Naive thymus-derived CD8-positive, alpha-beta T cell (primary cell): ENCODE data around the gene TMPRSS11A. TPM values are rescaled to one million over a fixed set of nuclear protein-coding genes. Genes with fewer than 3 reads are reported as not detected.

ENCODE experiments used
- ATAC-seq, 2 donors: fragments of 150-1000 bp; cut with Tn5 transposase in 1 of 2; sonication (Bioruptor Pico), chemical (Tn5 transposase) in 1 of 2; 1 replicate in 1 of 2; 2 replicates in 1 of 2; pipeline ENCODE4 v1.10.0; 2021; ENCODE audit warnings: mild to moderate bottlenecking in 2 of 2, moderate library complexity in 2 of 2
- POLR2A ChIA-PET: fragments of 350-600 bp; sonication (Branson Sonifier 250); formaldehyde crosslinking; loops from one replicate; lab custom pipeline; 2021; ENCODE audit warnings: antibody characterized with exemption; lab: Charles Lee
- DNase-seq, 10 donors: peaks; one replicate each; pipeline versions ENCODE4 v3.0.0 to v3.0.0-alpha.2; 2020 to 2022
- H3K27ac Mint-ChIP-seq, 10 donors: one replicate each; pipeline ENCODE4 v1.8.0; 2020 to 2022; ENCODE audit warnings: mild to moderate bottlenecking in 10 of 10, mixed read lengths in 10 of 10, moderate library complexity in 4 of 10, inconsistent platforms in 1 of 10
- H3K27me3 Mint-ChIP-seq, 5 donors: one replicate each; pipeline ENCODE4 v1.8.0; 2021 to 2022; ENCODE audit warnings: mixed read lengths in 5 of 5
- H3K36me3 Mint-ChIP-seq, 3 donors: one replicate each; pipeline ENCODE4 v1.8.0; 2020 to 2022; ENCODE audit warnings: mixed read lengths in 3 of 3, mild to moderate bottlenecking in 2 of 3, inconsistent platforms in 1 of 3
- H3K4me1 Mint-ChIP-seq, 4 donors: one replicate each; pipeline ENCODE4 v1.8.0; 2021 to 2022; ENCODE audit warnings: mixed read lengths in 4 of 4
- H3K4me3 Mint-ChIP-seq, 10 donors: one replicate each; pipeline ENCODE4 v1.8.0; 2020 to 2022; ENCODE audit warnings: mild to moderate bottlenecking in 10 of 10, mixed read lengths in 10 of 10, moderate library complexity in 6 of 10, inconsistent platforms in 1 of 10
- H3K9me3 Mint-ChIP-seq, 9 donors: one replicate each; pipeline ENCODE4 v1.8.0; 2020 to 2022; ENCODE audit warnings: mixed read lengths in 9 of 9, mild to moderate bottlenecking in 3 of 9, inconsistent platforms in 1 of 9, moderate library complexity in 1 of 9
- polyA plus RNA-seq, 3 donors: library from polyadenylated mRNA; unstranded; fragments of 300-500 nt; fragmentation: Illumina TruSeq; gene quantifications; one replicate each; pipeline ENCODE4 v1.2.3, GENCODE V29; 2021
- total RNA-seq, 8 experiments: library from RNA in 2 of 8; stranded (reverse) in 2 of 8; gene quantifications; one replicate each; pipeline ENCODE4 v1.2.3 and lab custom pipeline; 2021 to 2026

The TMPRSS11A gene
- total and polyA plus RNA-seq, 5 experiments from 2014 or later, result not detected

GRCh38 chr4:67909905-67910584, 53.2 kb downstream of the TMPRSS11A start:
- peaks cover 0 to 4% (median 3%) of the 10 kb centered on the region in 3 donors for H3K36me3 Mint-ChIP-seq
- no peak overlapping the region for H3K4me3 Mint-ChIP-seq
- H3K4me1 Mint-ChIP-seq, result no peaks in the 10 kb centered on the region
- no peak for ATAC-seq
- POLR2A ChIA-PET, result no interaction called here
- H3K9me3 Mint-ChIP-seq, result peaks cover 0 to 10% (median 4%) of the 10 kb centered on the region in 9 donors
- H3K27me3 Mint-ChIP-seq, result peaks cover 0 to 8% (median 0%) of the 10 kb centered on the region in 5 donors
- peak in 3 of 10 donors; percentile 10 to 14 (median 11) for DNase-seq
- no peak overlapping the region for H3K27ac Mint-ChIP-seq

- no peaks in the 10 kb centered on the region for H3K4me1 Mint-ChIP-seq
- no peak for ATAC-seq
Measured at GRCh38 chr4:67907650-67908049, 55.6 kb downstream of the TMPRSS11A start.

GRCh38 chr4:67899096-67899495, 64.2 kb downstream of the TMPRSS11A start:
- POLR2A ChIA-PET, result no interaction called here
- Mint-ChIP-seq H3K36me3 (no peaks in the 10 kb centered on the region), H3K4me3 (no peak overlapping the region), H3K4me1 (peaks cover 0 to 7% (median under 1%) of the 10 kb centered on the region in 4 donors), H3K9me3 (no peaks in the 10 kb centered on the region), H3K27me3 (peaks cover 0 to 1% (median 0%) of the 10 kb centered on the region in 5 donors), H3K27ac (no peak overlapping the region)
- ATAC-seq (no peak), DNase-seq (no peak)

More at GRCh38 chr4:67907650-67908049, 55.6 kb downstream of the TMPRSS11A start:
- no peak overlapping the region for H3K4me3 Mint-ChIP-seq
- peaks cover 0 to 8% (median 0%) of the 10 kb centered on the region in 5 donors for H3K27me3 Mint-ChIP-seq
- peak overlapping the region in 2 of 10 donors; percentile 20 for H3K27ac Mint-ChIP-seq
- peaks cover 0 to 4% (median 3%) of the 10 kb centered on the region in 3 donors for H3K36me3 Mint-ChIP-seq
- no peak for DNase-seq
- POLR2A ChIA-PET, result no interaction called here
- peaks cover 0 to 10% (median 4%) of the 10 kb centered on the region in 9 donors for H3K9me3 Mint-ChIP-seq

GRCh38 chr4:67897686-67898085, 65.6 kb downstream of the TMPRSS11A start:
- Mint-ChIP-seq H3K4me3 (no peak overlapping the region), H3K27me3 (peaks cover 0 to 4% (median 0%) of the 10 kb centered on the region in 5 donors), H3K27ac (no peak overlapping the region), H3K36me3 (no peaks in the 10 kb centered on the region), H3K4me1 (peaks cover 0 to 7% (median under 1%) of the 10 kb centered on the region in 4 donors), H3K9me3 (no peaks in the 10 kb centered on the region)
- POLR2A ChIA-PET, result no interaction called here
- DNase-seq (no peak), ATAC-seq (no peak)

- no peaks in the 10 kb centered on the region for H3K9me3 Mint-ChIP-seq
- ATAC-seq (no peak), DNase-seq (no peak)
- POLR2A ChIA-PET, result no interaction called here
- no peak overlapping the region for H3K4me3 Mint-ChIP-seq
- no peaks in the 10 kb centered on the region for H3K36me3 Mint-ChIP-seq
- H3K27ac Mint-ChIP-seq, result no peak overlapping the region
- H3K27me3 Mint-ChIP-seq, result peaks cover 0 to 4% (median 0%) of the 10 kb centered on the region in 5 donors
- peaks cover 0 to 7% (median under 1%) of the 10 kb centered on the region in 4 donors for H3K4me1 Mint-ChIP-seq
Measured at GRCh38 chr4:67896421-67897065, 66.8 kb downstream of the TMPRSS11A start.

- peaks cover 0 to 9% (median 0%) of the 10 kb centered on the region in 9 donors for H3K9me3 Mint-ChIP-seq
- H3K4me1 Mint-ChIP-seq, result peaks cover 0 to 7% (median 2%) of the 10 kb centered on the region in 4 donors
- no peaks in the 10 kb centered on the region for H3K36me3 Mint-ChIP-seq
- H3K4me3 Mint-ChIP-seq, result no peak overlapping the region
- H3K27me3 Mint-ChIP-seq, result peaks cover 0 to 4% (median 0%) of the 10 kb centered on the region in 5 donors
- DNase-seq (no peak), ATAC-seq (no peak)
- POLR2A ChIA-PET, result no interaction called here
- H3K27ac Mint-ChIP-seq, result no peak overlapping the region
Measured at GRCh38 chr4:67894659-67895058, 68.6 kb downstream of the TMPRSS11A start.

GRCh38 chr4:67892905-67893304, 70.4 kb downstream of the TMPRSS11A start:
- no peak overlapping the region for H3K27ac Mint-ChIP-seq
- H3K9me3 Mint-ChIP-seq, result peaks cover 0 to 10% (median 0%) of the 10 kb centered on the region in 9 donors
- H3K4me1 Mint-ChIP-seq, result peaks cover 0 to 7% (median 2%) of the 10 kb centered on the region in 4 donors
- no peak overlapping the region for H3K4me3 Mint-ChIP-seq
- POLR2A ChIA-PET, result no interaction called here
- H3K27me3 Mint-ChIP-seq, result peaks cover 0 to 4% (median 0%) of the 10 kb centered on the region in 5 donors
- H3K36me3 Mint-ChIP-seq, result no peaks in the 10 kb centered on the region
- DNase-seq (no peak), ATAC-seq (no peak)

GRCh38 chr4:67892253-67892652, 71.0 kb downstream of the TMPRSS11A start:
- Mint-ChIP-seq H3K36me3 (no peaks in the 10 kb centered on the region), H3K27ac (no peak overlapping the region), H3K9me3 (peaks cover 0 to 10% (median 0%) of the 10 kb centered on the region in 9 donors), H3K4me3 (no peak overlapping the region), H3K27me3 (peaks cover 0 to 4% (median 0%) of the 10 kb centered on the region in 5 donors), H3K4me1 (peaks cover 0 to 7% (median 2%) of the 10 kb centered on the region in 4 donors)
- no peak for ATAC-seq
- DNase-seq, result no peak
- POLR2A ChIA-PET, result no interaction called here

- Mint-ChIP-seq H3K36me3 (no peaks in the 10 kb centered on the region), H3K27me3 (peaks cover 0 to 4% (median 0%) of the 10 kb centered on the region in 5 donors), H3K9me3 (peaks cover 0 to 10% (median 0%) of the 10 kb centered on the region in 9 donors), H3K4me1 (peaks cover 0 to 7% (median 2%) of the 10 kb centered on the region in 4 donors), H3K4me3 (no peak overlapping the region), H3K27ac (no peak overlapping the region)
- POLR2A ChIA-PET, result no interaction called here
- DNase-seq (no peak), ATAC-seq (no peak)
Measured at GRCh38 chr4:67891645-67892044, 71.6 kb downstream of the TMPRSS11A start.

- POLR2A ChIA-PET, result no interaction called here
- Mint-ChIP-seq H3K27ac (no peak overlapping the region), H3K4me3 (no peak overlapping the region), H3K9me3 (peaks cover 0 to 10% (median 0%) of the 10 kb centered on the region in 9 donors), H3K4me1 (peaks cover 0 to 11% (median 1%) of the 10 kb centered on the region in 4 donors), H3K27me3 (peaks cover 0 to 9% (median 0%) of the 10 kb centered on the region in 5 donors), H3K36me3 (no peaks in the 10 kb centered on the region)
- ATAC-seq (no peak), DNase-seq (no peak)
Measured at GRCh38 chr4:67886281-67886680, 77.0 kb downstream of the TMPRSS11A start.

GRCh38 chr4:67885762-67886161, 77.5 kb downstream of the TMPRSS11A start:
- H3K36me3 Mint-ChIP-seq, result no peaks in the 10 kb centered on the region
- POLR2A ChIA-PET, result no interaction called here

GRCh38 chr4:67884701-67885100, 78.6 kb downstream of the TMPRSS11A start:
- ATAC-seq, result no peak
- peaks cover 0 to 3% (median 0%) of the 10 kb centered on the region in 9 donors for H3K9me3 Mint-ChIP-seq
- peaks cover 0 to 9% (median 0%) of the 10 kb centered on the region in 5 donors for H3K27me3 Mint-ChIP-seq
- H3K4me1 Mint-ChIP-seq, result peaks cover 0 to 11% (median 0%) of the 10 kb centered on the region in 4 donors
- DNase-seq, result no peak
- no peak overlapping the region for H3K4me3 Mint-ChIP-seq
- no peak overlapping the region for H3K27ac Mint-ChIP-seq
- no peaks in the 10 kb centered on the region for H3K36me3 Mint-ChIP-seq
- POLR2A ChIA-PET, result no interaction called here

More at GRCh38 chr4:67885762-67886161, 77.5 kb downstream of the TMPRSS11A start:
- Mint-ChIP-seq H3K27ac (no peak overlapping the region), H3K4me1 (peaks cover 0 to 11% (median 1%) of the 10 kb centered on the region in 4 donors), H3K4me3 (no peak overlapping the region), H3K27me3 (peaks cover 0 to 9% (median 0%) of the 10 kb centered on the region in 5 donors), H3K9me3 (peaks cover 0 to 10% (median 0%) of the 10 kb centered on the region in 9 donors)
- DNase-seq (no peak), ATAC-seq (no peak)

- POLR2A ChIA-PET, result no interaction called here
- H3K9me3 Mint-ChIP-seq, result peaks cover 0 to 8% (median 0%) of the 10 kb centered on the region in 9 donors
Measured at GRCh38 chr4:67883902-67884301, 79.4 kb downstream of the TMPRSS11A start, which contains the start of gene TMPRSS11D. Gene TMPRSS11D (minus strand): TSS chr4:67884002. CDS start chr4:67883933, 69 bp downstream.

More at GRCh38 chr4:67883902-67884301, 79.4 kb downstream of the TMPRSS11A start, which contains the start of gene TMPRSS11D:
- Mint-ChIP-seq H3K4me1 (peaks cover 0 to 11% (median 0%) of the 10 kb centered on the region in 4 donors), H3K36me3 (no peaks in the 10 kb centered on the region), H3K4me3 (no peak within 1 kb of the TSS), H3K27me3 (peaks cover 0 to 9% (median 3%) of the 10 kb centered on the region in 5 donors), H3K27ac (no peak within 1 kb of the TSS)
- DNase-seq (no peak), ATAC-seq (no peak)
